GM23248 (cell line): ENCODE data around the gene KRT39.

Experiments used
- EZH2 ChIP-seq: fragments of 200-600 bp; sonication (generic); IDR thresholded peaks from 2 replicates; pipeline ENCODE4 v1.6.1; 2018; ENCODE audit warnings: antibody characterized with exemption, mild to moderate bottlenecking; ENCODE audit not compliant: insufficient read depth, poor library complexity, severe bottlenecking
- EZH2phosphoT487 ChIP-seq: fragments of 200-600 bp; sonication (generic); IDR thresholded peaks from 2 replicates; pipeline ENCODE4 v1.6.1; 2018; ENCODE audit warnings: antibody characterized with exemption, moderate library complexity, mild to moderate bottlenecking, low read depth; ENCODE audit not compliant: insufficient read depth

DNA sequence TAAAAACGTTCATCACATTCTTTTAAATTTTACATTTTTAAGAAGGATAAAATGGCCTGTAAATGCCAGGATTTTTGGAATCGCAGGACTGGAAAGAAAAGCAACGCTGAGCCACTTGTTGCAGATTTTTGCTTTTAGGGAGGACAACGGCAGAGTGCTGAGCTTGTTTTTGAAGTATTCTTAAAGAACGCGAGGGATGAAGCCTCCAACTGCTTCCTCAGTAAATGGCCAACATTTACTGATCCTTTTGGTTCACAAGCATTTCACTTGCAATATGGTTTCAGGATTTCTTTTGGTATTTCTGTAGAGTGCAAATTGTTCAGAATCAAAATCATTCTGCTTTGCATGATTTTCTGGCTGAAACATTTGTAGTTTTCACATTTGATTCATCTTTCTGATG lies 26.5 kb downstream of the KRT39 start:
- no peak for TF ChIP-seq EZH2phosphoT487
- no peak for TF ChIP-seq EZH2
